ENCODE measurements around the gene MATCAP1. TPM values are rescaled to one million over a fixed set of nuclear protein-coding genes. Genes with fewer than 3 reads are reported as not detected.

Gene MATCAP1
- total and polyA plus RNA-seq, 2 of the 13 experiments (the other 11 are each of a cell fraction or from before 2014, with no cell fraction given) = 11.2 to 24.5 TPM

GRCh38 chr16:67206129-67206837, 22.5 kb upstream of the MATCAP1 start (continued):
- no peak for TF ChIP-seq PBX2 (CRISPR knock-in tag; IDR thresholded peaks at IDR 0.05)
- TF ChIP-seq POGK (CRISPR knock-in tag; conservative IDR thresholded peaks at IDR 0.05) = peak; percentile 45; the same call in 1 of the 2 replicates
- TF ChIP-seq ATF7-NPFF (CRISPR knock-in tag; IDR thresholded peaks at IDR 0.05; ENCODE audit: low read depth) = 0 out of 2 replicates have a peak, but pooled peaks have one; percentile 23
- no peak for TF ChIP-seq HIC2 (CRISPR knock-in tag; IDR thresholded peaks at IDR 0.05; ENCODE audit: low read depth)
- TF ChIP-seq PHF8 (CRISPR knock-in tag; IDR thresholded peaks at IDR 0.05) = no peak
- no peak for TF ChIP-seq REPIN1 (CRISPR knock-in tag; IDR thresholded peaks at IDR 0.05; ENCODE audit: borderline replicate concordance, low read depth)
- TF ChIP-seq NR2F6 (IDR thresholded peaks at IDR 0.05) = no peak
- no peak for TF ChIP-seq NR2F6 (CRISPR knock-in tag; IDR thresholded peaks at IDR 0.05)
- TF ChIP-seq ZNF589 (CRISPR knock-in tag; conservative IDR thresholded peaks at IDR 0.05) = no peak
- no peak for TF ChIP-seq ZNF580 (CRISPR knock-in tag; IDR thresholded peaks at IDR 0.05; ENCODE audit: borderline replicate concordance, low read depth)
- peak; percentile 62; the same call in 1 of the 2 replicates for TF ChIP-seq SSRP1 (CRISPR knock-in tag; IDR thresholded peaks at IDR 0.05)
- TF ChIP-seq KDM1A (CRISPR knock-in tag; IDR thresholded peaks at IDR 0.05) = no peak
- peak; percentile 37; the same call in 1 of the 2 replicates for TF ChIP-seq POLR2G (IDR thresholded peaks at IDR 0.05; ENCODE audit: low read depth, low read length)
- TF ChIP-seq ZNF572 (CRISPR knock-in tag; IDR thresholded peaks at IDR 0.05) = peak; percentile 82; the same call in 1 of the 2 replicates
- no peak for TF ChIP-seq ZNF121 (CRISPR knock-in tag; IDR thresholded peaks at IDR 0.05)
- TF ChIP-seq ZNF574 (CRISPR knock-in tag; IDR thresholded peaks at IDR 0.05) = 0 out of 2 replicates have a peak, but pooled peaks have one; percentile 1
- TF ChIP-seq ZNF503 (CRISPR knock-in tag; IDR thresholded peaks at IDR 0.05) = no peak
- TF ChIP-seq ZSCAN31 (CRISPR knock-in tag; IDR thresholded peaks at IDR 0.05; ENCODE audit: low read depth) = no peak
- no peak for TF ChIP-seq EP300 (IDR thresholded peaks at IDR 0.05; ENCODE audit: low read depth in 2 of 2, low read length in 2 of 2)
- 0 out of 2 replicates have a peak, but pooled peaks have one; percentile 8 for TF ChIP-seq EP300 (CRISPR knock-in tag; IDR thresholded peaks at IDR 0.05; ENCODE audit: borderline replicate concordance)

Measured in HepG2 (cell line).